Osteoblast (primary cell): ENCODE data around the gene FBN3. TPM values are rescaled to one million over a fixed set of nuclear protein-coding genes. Genes with fewer than 3 reads are reported as not detected.
A peak's percentile ranks its signal among the peaks of the same experiment; 100 is the strongest.

Experiments
- DNase-seq: peaks from one replicate; pipeline ENCODE4 v3.0.0; 2011; ENCODE audit warnings: low spot score, mixed read lengths; ENCODE audit not compliant: insufficient read length; ENCODE audit errors: missing footprints
- H2AFZ ChIP-seq: 2 replicates; pipeline ENCODE4 v1.6.0; 2011; ENCODE audit warnings: mild to moderate bottlenecking, low read length
- H3K27ac ChIP-seq: 2 replicates; pipeline ENCODE4 v1.5.1; 2011; ENCODE audit warnings: mild to moderate bottlenecking, low read depth, low read length, moderate library complexity
- H3K27me3 ChIP-seq: 2 replicates; pipeline ENCODE4 v1.6.0; 2012; ENCODE audit warnings: mild to moderate bottlenecking, control low read depth, inconsistent platforms, low read length, moderate library complexity; ENCODE audit not compliant: insufficient read depth
- H3K36me3 ChIP-seq: 2 replicates; pipeline ENCODE4 v1.5.1; 2011; ENCODE audit warnings: mild to moderate bottlenecking, low read length, control low read depth, moderate library complexity; ENCODE audit not compliant: insufficient read depth
- H3K4me1 ChIP-seq: 2 replicates; pipeline ENCODE4 v1.5.1; 2011; ENCODE audit warnings: mild to moderate bottlenecking, low read length, control low read depth, moderate library complexity; ENCODE audit not compliant: insufficient read depth
- H3K4me2 ChIP-seq: 2 replicates; pipeline ENCODE4 v1.6.0; 2011; ENCODE audit warnings: mild to moderate bottlenecking, low read length; ENCODE audit not compliant: insufficient read depth
- H3K4me3 ChIP-seq: fragments of 200-600 bp; sonication (generic); 3 replicates; pipeline ENCODE4 v1.5.1; 2012; ENCODE audit warnings: mild to moderate bottlenecking, low read length, inconsistent platforms; ENCODE audit not compliant: insufficient read depth
- H3K79me2 ChIP-seq: 2 replicates; pipeline ENCODE4 v1.6.0; 2012; ENCODE audit warnings: mild to moderate bottlenecking, low read length, control low read depth, inconsistent platforms; ENCODE audit not compliant: insufficient read depth
- H3K9me3 ChIP-seq: 2 replicates; pipeline ENCODE4 v1.5.1; 2011; ENCODE audit warnings: low read depth, low read length, control low read depth
- H4K20me1 ChIP-seq: 2 replicates; pipeline ENCODE4 v1.6.0; 2012; ENCODE audit warnings: mild to moderate bottlenecking, low read length, control low read depth; ENCODE audit not compliant: insufficient read depth
- total RNA-seq: library from RNA; depleted of rRNA; stranded (reverse); fragments of >200 nt; gene quantifications from 2 replicates; pipeline ENCODE4 v1.2.3, GENCODE V29; 2012
- TF ChIP-seq, protein P1 (sequence below): IDR thresholded peaks from 2 replicates; pipeline ENCODE4 v1.5.1; 2011; ENCODE audit warnings: mild to moderate bottlenecking, low read depth, low read length, moderate library complexity; ENCODE audit errors: extremely low read depth

The FBN3 gene
- total RNA-seq, 1 donor, result not detected

DNA sequence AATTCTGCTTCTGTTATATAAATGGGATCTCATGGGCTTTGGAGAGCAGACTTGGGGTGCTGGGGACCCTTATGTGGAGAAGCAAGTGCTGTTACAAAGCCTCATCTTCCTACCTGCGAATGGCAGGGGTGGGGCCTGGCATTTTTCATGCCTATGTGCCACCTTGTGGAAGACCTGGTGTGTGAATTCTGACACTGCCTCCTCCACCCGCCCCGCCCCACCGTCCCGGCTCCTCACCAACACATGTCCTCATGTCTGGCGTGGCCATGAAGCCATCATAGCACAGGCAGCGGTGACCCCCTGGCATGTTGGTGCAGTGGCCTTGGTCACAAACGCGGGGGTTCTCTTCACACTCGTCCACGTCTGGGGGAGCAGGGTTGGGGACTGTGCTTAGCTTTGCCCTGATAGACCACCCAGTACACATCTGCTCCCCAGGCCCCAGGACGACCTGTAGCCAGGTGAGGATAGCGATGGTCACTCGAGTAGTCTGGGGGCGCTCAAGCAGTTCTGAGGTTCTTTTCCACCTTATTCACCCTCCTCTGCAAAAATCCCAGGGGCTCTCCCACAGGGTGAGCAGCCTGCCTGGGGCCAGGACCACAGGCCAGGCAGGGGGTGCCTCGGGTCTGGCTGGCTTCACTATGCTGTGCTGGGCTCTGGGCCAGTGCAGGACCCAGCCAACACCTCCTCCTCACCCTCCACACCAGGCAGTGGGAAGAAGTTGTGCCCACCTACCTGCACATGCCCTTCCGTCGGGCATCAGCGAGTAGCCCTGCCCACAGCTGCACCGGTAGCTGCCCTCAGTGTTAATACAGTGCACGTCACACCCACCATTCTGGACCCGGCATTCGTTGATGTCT lies 32.7 kb downstream of the FBN3 start:
- peak; percentile 42 for DNase-seq
- Histone ChIP-seq H3K4me2 (no peak overlapping the region), H3K27ac (no peak overlapping the region), H3K27me3 (no peaks in the 10 kb centered on the region), H3K4me3 (no peak overlapping the region), H3K4me1 (no peaks in the 10 kb centered on the region), H4K20me1 (no peaks in the 10 kb centered on the region), H2AFZ (no peak overlapping the region), H3K9me3 (no peaks in the 10 kb centered on the region), H3K79me2 (no peaks in the 10 kb centered on the region), H3K36me3 (no peaks in the 10 kb centered on the region)
- TF ChIP-seq, protein P1, sequence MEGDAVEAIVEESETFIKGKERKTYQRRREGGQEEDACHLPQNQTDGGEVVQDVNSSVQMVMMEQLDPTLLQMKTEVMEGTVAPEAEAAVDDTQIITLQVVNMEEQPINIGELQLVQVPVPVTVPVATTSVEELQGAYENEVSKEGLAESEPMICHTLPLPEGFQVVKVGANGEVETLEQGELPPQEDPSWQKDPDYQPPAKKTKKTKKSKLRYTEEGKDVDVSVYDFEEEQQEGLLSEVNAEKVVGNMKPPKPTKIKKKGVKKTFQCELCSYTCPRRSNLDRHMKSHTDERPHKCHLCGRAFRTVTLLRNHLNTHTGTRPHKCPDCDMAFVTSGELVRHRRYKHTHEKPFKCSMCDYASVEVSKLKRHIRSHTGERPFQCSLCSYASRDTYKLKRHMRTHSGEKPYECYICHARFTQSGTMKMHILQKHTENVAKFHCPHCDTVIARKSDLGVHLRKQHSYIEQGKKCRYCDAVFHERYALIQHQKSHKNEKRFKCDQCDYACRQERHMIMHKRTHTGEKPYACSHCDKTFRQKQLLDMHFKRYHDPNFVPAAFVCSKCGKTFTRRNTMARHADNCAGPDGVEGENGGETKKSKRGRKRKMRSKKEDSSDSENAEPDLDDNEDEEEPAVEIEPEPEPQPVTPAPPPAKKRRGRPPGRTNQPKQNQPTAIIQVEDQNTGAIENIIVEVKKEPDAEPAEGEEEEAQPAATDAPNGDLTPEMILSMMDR, result no peak

DNA sequence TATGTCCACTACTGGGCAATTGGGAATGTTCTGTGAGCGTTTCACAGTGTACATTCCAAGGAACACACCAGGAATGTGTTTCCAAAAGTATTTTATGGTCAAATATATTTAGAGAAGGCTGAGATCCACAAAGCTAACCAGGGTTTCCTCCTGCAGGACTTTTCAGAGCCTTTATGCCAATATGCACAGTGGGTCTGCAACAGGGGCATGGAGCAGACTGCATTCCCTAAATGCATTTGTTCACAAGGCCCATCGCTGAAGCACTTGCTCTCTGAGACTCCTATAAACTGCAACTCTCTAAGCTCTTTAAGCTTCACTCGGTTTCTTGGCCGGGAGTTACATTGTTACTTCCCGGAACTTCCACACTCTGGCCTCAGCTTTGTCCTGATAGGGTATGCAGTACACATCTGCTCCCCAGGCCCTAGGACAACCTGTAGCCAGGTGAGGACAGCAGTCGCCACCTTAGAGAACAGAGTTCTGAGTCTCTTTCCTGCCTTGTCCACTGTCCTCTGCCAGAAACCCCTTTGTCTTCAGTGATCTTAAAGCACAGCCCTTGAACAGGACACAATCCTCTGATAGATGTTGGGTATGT lies 33.5 kb downstream of the FBN3 start:
- Histone ChIP-seq H3K27ac (no peak overlapping the region), H3K4me3 (no peak overlapping the region), H3K79me2 (no peaks in the 10 kb centered on the region), H4K20me1 (no peaks in the 10 kb centered on the region), H2AFZ (no peak overlapping the region), H3K27me3 (no peaks in the 10 kb centered on the region), H3K4me1 (no peaks in the 10 kb centered on the region), H3K4me2 (no peak overlapping the region), H3K36me3 (no peaks in the 10 kb centered on the region), H3K9me3 (no peaks in the 10 kb centered on the region)
- peak; percentile 85 for DNase-seq
- TF ChIP-seq, protein P1, result no peak

DNA sequence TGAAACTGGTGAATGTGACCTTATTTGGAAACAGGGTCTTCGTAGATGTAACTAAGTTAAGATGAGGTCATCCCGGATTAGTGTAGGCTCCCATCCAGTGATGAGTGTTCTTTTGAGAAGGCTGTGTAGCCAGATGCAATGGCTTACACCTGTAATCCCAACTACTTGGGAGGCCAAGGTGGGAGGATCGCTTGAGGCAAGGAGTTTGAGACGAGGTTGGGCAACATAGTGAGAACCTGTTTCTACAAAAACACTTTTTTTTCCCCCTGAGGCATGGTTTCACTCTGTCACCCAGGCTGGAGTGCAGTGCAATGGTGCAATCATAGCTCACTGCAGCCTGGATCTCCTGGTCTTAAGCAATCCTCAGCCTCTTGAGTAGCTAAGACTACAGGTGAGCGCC lies 36.4 kb downstream of the FBN3 start:
- DNase-seq, result no peak
- H3K9me3 ChIP-seq, result no peaks in the 10 kb centered on the region
- H3K4me2 ChIP-seq, result no peak overlapping the region
- H3K36me3 ChIP-seq, result no peaks in the 10 kb centered on the region
- H2AFZ ChIP-seq, result no peak overlapping the region
- no peak overlapping the region for H3K27ac ChIP-seq
- TF ChIP-seq, protein P1, result no peak
- no peaks in the 10 kb centered on the region for H3K79me2 ChIP-seq
- H3K4me1 ChIP-seq, result no peaks in the 10 kb centered on the region
- no peaks in the 10 kb centered on the region for H4K20me1 ChIP-seq
- no peak overlapping the region for H3K4me3 ChIP-seq
- H3K27me3 ChIP-seq, result no peaks in the 10 kb centered on the region

DNA sequence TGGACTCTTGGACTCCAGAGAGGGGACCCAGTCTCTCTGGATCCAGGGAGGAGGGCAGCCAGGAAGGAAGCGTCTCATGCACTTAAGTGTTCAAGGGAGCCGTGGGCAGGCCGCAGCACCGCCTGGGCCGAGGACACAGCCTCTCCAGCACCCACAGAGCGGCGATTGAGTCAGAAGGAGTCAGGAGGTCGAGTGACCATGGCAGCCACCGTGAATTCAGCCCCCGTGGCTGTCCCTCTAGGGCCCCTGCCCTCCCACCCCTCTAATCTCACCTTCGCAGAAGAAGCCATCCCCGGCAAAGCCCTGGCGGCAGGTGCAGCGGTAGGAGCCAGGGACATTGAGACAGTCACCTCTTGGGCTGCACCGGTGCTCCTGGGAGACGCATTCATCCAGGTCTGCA lies 38.0 kb downstream of the FBN3 start:
- Histone ChIP-seq H3K4me3 (no peak overlapping the region), H3K9me3 (no peaks in the 10 kb centered on the region), H3K27ac (no peak overlapping the region), H3K4me2 (no peak overlapping the region), H2AFZ (no peak overlapping the region), H3K36me3 (no peaks in the 10 kb centered on the region), H3K27me3 (no peaks in the 10 kb centered on the region), H4K20me1 (no peaks in the 10 kb centered on the region), H3K4me1 (no peaks in the 10 kb centered on the region), H3K79me2 (no peaks in the 10 kb centered on the region)
- peak; percentile 62 for DNase-seq
- TF ChIP-seq, protein P1, result no peak
